Cerebellar cortex (tissue), 1 donor: ENCODE measurements around the gene LIMK1.
"Not testable (repeated sequence)": the region's sequence is repeated elsewhere in the genome, so short reads cannot be mapped to it uniquely, and the experiment has no call there.

Experiments
- DNase-seq: peaks from one replicate; pipeline ENCODE4 v3.0.0-alpha.2; 2015; ENCODE audit warnings: low spot score

The LIMK1 gene

GRCh38 chr7:74126220-74126880 lies 42.7 kb downstream of the LIMK1 start:
- DNase-seq = no peak

GRCh38 chr7:74129887-74130286 lies 46.3 kb downstream of the LIMK1 start:
- no peak for DNase-seq

GRCh38 chr7:74130518-74130917 lies 46.9 kb downstream of the LIMK1 start:
- no peak for DNase-seq

- no peak for DNase-seq
Observed at GRCh38 chr7:74134117-74134620, 50.6 kb downstream of the LIMK1 start.

- DNase-seq = no peak
Observed at GRCh38 chr7:74138334-74138867, 54.8 kb downstream of the LIMK1 start.

GRCh38 chr7:74138945-74139843 lies 55.6 kb downstream of the LIMK1 start:
- DNase-seq = no peak

GRCh38 chr7:74141705-74142104 lies 58.1 kb downstream of the LIMK1 start:
- DNase-seq = no peak

- no peak for DNase-seq
Observed at GRCh38 chr7:74143383-74143782, 59.8 kb downstream of the LIMK1 start.

GRCh38 chr7:74148491-74148890 lies 64.9 kb downstream of the LIMK1 start:
- DNase-seq = no peak

- DNase-seq = no peak
Observed at GRCh38 chr7:74149071-74149470, 65.5 kb downstream of the LIMK1 start.

GRCh38 chr7:74149603-74150002 lies 66.0 kb downstream of the LIMK1 start:
- DNase-seq = no peak

- DNase-seq = no peak
Observed at GRCh38 chr7:74153736-74154135, 70.1 kb downstream of the LIMK1 start.

GRCh38 chr7:74155810-74156395 lies 72.3 kb downstream of the LIMK1 start:
- no peak for DNase-seq

- DNase-seq = no peak
Observed at GRCh38 chr7:74157605-74158004, 74.0 kb downstream of the LIMK1 start.

GRCh38 chr7:74164985-74165456 lies 81.4 kb downstream of the LIMK1 start:
- DNase-seq = peak; percentile 53

- no peak for DNase-seq
Observed at GRCh38 chr7:74165867-74166593, 82.4 kb downstream of the LIMK1 start.

- not testable (repeated sequence) for DNase-seq
Observed at GRCh38 chr7:74167324-74167723, 83.7 kb downstream of the LIMK1 start.
